HepG2 (cell line): ENCODE measurements around the gene PJA1. TPM values are rescaled to one million over a fixed set of nuclear protein-coding genes. Genes with fewer than 3 reads are reported as not detected.

Source experiments
- ATAC-seq: fragments of 200-7000 bp; cut with Tn5 transposase; 3 replicates; pipeline ENCODE4 v1.9.1; 2020; ENCODE audit warnings: mild to moderate bottlenecking, moderate library complexity
- BruUV-seq: library from RNA; stranded (reverse); fragments of 400-500 nt; replicated peaks from 2 replicates; lab custom pipeline; 2021; lab: Mats Ljungman, UMichigan
- CTCF ChIA-PET: fragments of 300-600 bp; formaldehyde crosslinking; extraction: SDS; loops from one replicate; lab custom pipeline; 2021; ENCODE audit warnings: low total read pairs, inconsistent platforms, low intra/inter-chr PET ratio; lab: Yijun Ruan, JAX
- POLR2A ChIA-PET: fragments of 350-600 bp; sonication (Branson Sonifier 250); formaldehyde crosslinking; loops from one replicate; lab custom pipeline; 2020; ENCODE audit warnings: antibody characterized with exemption, inconsistent platforms; lab: Yijun Ruan, JAX
- DNase-seq: peaks from one replicate; pipeline ENCODE4 v3.0.0-alpha.2; 2015; ENCODE audit warnings: low spot score
- FAIRE-seq: peaks from 3 replicates; lab custom pipeline; 2011; peaks lifted over from hg19 to GRCh38; lab: Jason Lieb, UNC
- H2AFZ ChIP-seq: one replicate; pipeline ENCODE4 v1.6.1; 2011; ENCODE audit warnings: low read length, inconsistent platforms
- H3K27ac ChIP-seq: fragments of 300-600 bp; 3 replicates; pipeline ENCODE4 v1.8.0; 2011; ENCODE audit warnings: mixed run types, mild to moderate bottlenecking, mixed read lengths, low read length, inconsistent platforms; ENCODE audit not compliant: insufficient read depth; ENCODE audit errors: extremely low read length
- H3K27me3 ChIP-seq, 2 experiments: fragments of 200-600 bp in 1 of 2; 2 replicates in 1 of 2; 3 replicates in 1 of 2; pipeline versions ENCODE4 v1.6.0 to v1.8.0; 2011; ENCODE audit warnings: low read length in 2 of 2, mild to moderate bottlenecking in 2 of 2, moderate library complexity in 2 of 2, inconsistent platforms in 1 of 2; ENCODE audit not compliant: insufficient read depth in 2 of 2, control insufficient read depth in 1 of 2
- H3K36me3 ChIP-seq, 2 experiments: fragments of 200-600 bp in 1 of 2; replicated peaks in 1 of 2; 2 replicates in 1 of 2; 3 replicates in 1 of 2; pipeline versions ENCODE4 v1.5.1 to v1.8.0; 2011; ENCODE audit warnings: low read length in 2 of 2, inconsistent platforms in 1 of 2; ENCODE audit not compliant: insufficient read depth in 2 of 2, control insufficient read depth in 1 of 2
- H3K4me1 ChIP-seq: 2 replicates; pipeline ENCODE4 v1.5.1; 2012; ENCODE audit warnings: low read length, inconsistent platforms; ENCODE audit not compliant: insufficient read depth
- H3K4me2 ChIP-seq: 2 replicates; pipeline ENCODE4 v1.6.0; 2011; ENCODE audit warnings: low read depth, low read length, inconsistent platforms
- H3K4me3 ChIP-seq, 3 experiments: fragments of 200-600 bp in 1 of 3; sonication (generic), shearing (Covaris generic) in 1 of 3; replicated peaks in 1 of 3; 2 replicates each; pipeline ENCODE4 v1.5.1; 2011 to 2016; ENCODE audit warnings: low read length in 3 of 3, inconsistent platforms in 2 of 3, low read depth in 2 of 3, mild to moderate bottlenecking in 2 of 3, control low read depth in 1 of 3, mixed read lengths in 1 of 3; ENCODE audit not compliant: insufficient read depth in 1 of 3
- H3K79me2 ChIP-seq: one replicate; pipeline ENCODE4 v1.6.1; 2011; ENCODE audit warnings: low read length, inconsistent platforms; ENCODE audit not compliant: insufficient read depth
- H3K9ac ChIP-seq: 2 replicates; pipeline ENCODE4 v1.6.0; 2011; ENCODE audit warnings: mild to moderate bottlenecking, low read depth, low read length, inconsistent platforms; ENCODE audit not compliant: insufficient read depth
- H3K9me3 ChIP-seq: 2 replicates; pipeline ENCODE4 v1.5.1; 2012; ENCODE audit warnings: mild to moderate bottlenecking, low read length
- H4K20me1 ChIP-seq: 2 replicates; pipeline ENCODE4 v1.6.0; 2011; ENCODE audit warnings: inconsistent platforms, mild to moderate bottlenecking, low read length, moderate library complexity; ENCODE audit not compliant: insufficient read depth
- NPAS2 ChIP-seq: sonication (generic); formaldehyde crosslinking; IDR thresholded peaks from 2 replicates; pipeline ENCODE4 v1.8.0; 2022; ENCODE audit warnings: mild to moderate bottlenecking, missing genetic modification reagents, borderline replicate concordance
- ZBTB21 ChIP-seq: sonication (generic); formaldehyde crosslinking; IDR thresholded peaks from 2 replicates; pipeline ENCODE4 v1.4.0; 2020; ENCODE audit warnings: missing genetic modification reagents
- ZNF136 ChIP-seq: sonication (generic); formaldehyde crosslinking; IDR thresholded peaks from 2 replicates; pipeline ENCODE4 v1.8.1; 2022; ENCODE audit warnings: low read depth, mild to moderate bottlenecking, moderate library complexity, missing genetic modification reagents
- ZNF282 ChIP-seq: fragments of 450-650 bp; IDR thresholded peaks from 2 replicates; pipeline ENCODE4 v1.6.1; 2018; ENCODE audit not compliant: partially characterized antibody
- ZNF672 ChIP-seq: sonication (generic); formaldehyde crosslinking; IDR thresholded peaks from 2 replicates; pipeline ENCODE4 v1.8.1; 2022; ENCODE audit warnings: missing genetic modification reagents
- WGBS: methylation state at CpG from one replicate; pipeline ENCODE4 v1.1.6; 2017; ENCODE audit warnings: low lambda C conversion rate; 5-methylcytosine and 5-hydroxymethylcytosine counted together
- in situ Hi-C: cut with HindIII; loops from 2 replicates; pipeline ENCODE4 v1.10.0; 2017; ENCODE audit warnings: low pct_unique_long_range_greater_than_20kb; ENCODE audit not compliant: extremely low pct_ligation_motif_present
- intact Hi-C: fragments of 100-400 bp; cut with micrococcal nuclease; formaldehyde crosslinking; loops from one replicate; pipeline ENCODE4 v1.10.0; 2022; ENCODE audit not compliant: unreplicated experiment
- polyA plus RNA-seq, 8 experiments: library from polyadenylated mRNA; depleted of rRNA in 3 of 8; stranded (reverse) in 7 of 8; unstranded in 1 of 8; fragments of >200 nt; fragmentation: Illumina TruSeq in 4 of 8; extraction: Trizol in 4 of 8; gene quantifications; 2 replicates each; pipeline versions ENCODE4 v1.2.1 to v1.2.3, GENCODE V29; 2011 to 2016; ENCODE audit warnings: low read depth in 4 of 8, missing spikeins in 1 of 8, mixed read lengths in 1 of 8; ENCODE audit not compliant: insufficient read depth in 1 of 8
- total RNA-seq, 5 experiments: library from RNA; depleted of rRNA; stranded (reverse); fragments of >200 nt; fragmentation: Illumina TruSeq; extraction: Trizol; gene quantifications; 2 replicates each; pipeline ENCODE4 v1.2.3, GENCODE V29; 2016; ENCODE audit warnings: low read depth in 1 of 5
- TF ChIP-seq, protein P1 (sequence below): IDR thresholded peaks from 2 replicates; pipeline ENCODE4 v1.4.0; 2020; ENCODE audit warnings: mild to moderate bottlenecking, missing genetic modification reagents
- TF ChIP-seq, protein P2 (sequence below): sonication (generic); formaldehyde crosslinking; IDR thresholded peaks from 2 replicates; pipeline ENCODE4 v1.4.0; 2020; ENCODE audit warnings: missing genetic modification reagents, borderline replicate concordance
- TF ChIP-seq, protein P3 (sequence below): sonication (generic); formaldehyde crosslinking; IDR thresholded peaks from 2 replicates; pipeline ENCODE4 v1.5.1; 2020; ENCODE audit warnings: missing genetic modification reagents, mild to moderate bottlenecking, borderline replicate concordance
- TF ChIP-seq, protein P4 (sequence below): IDR thresholded peaks from 2 replicates; pipeline ENCODE4 v1.6.1; 2016; ENCODE audit warnings: low read depth, missing genetic modification reagents, missing compliant biosample characterization

Gene PJA1
- total and polyA plus RNA-seq, 2 of the 13 experiments (the other 11 are each of a cell fraction or from before 2014, with no cell fraction given) = 3.6 to 9.6 TPM

DNA sequence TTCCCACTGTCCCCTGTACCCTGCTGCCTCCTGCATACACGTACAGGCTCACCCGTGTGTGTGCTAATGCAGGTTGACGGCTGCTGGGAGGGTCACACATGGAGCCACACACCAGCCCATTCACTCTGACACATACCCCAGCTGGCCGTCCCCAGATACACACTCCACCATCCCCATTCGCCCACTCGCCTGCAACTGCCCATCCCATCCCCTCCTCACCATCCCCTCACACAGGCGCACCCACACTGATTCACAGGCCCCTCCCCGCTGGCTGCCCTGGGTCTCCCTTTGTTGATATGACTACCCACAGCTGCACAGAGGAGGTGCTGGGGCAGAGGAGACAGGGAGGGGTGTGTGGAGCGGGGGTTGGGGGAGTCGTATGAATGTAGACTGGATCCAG, 25.7 kb downstream of the PJA1 start (continued):
- TF ChIP-seq, protein P1, sequence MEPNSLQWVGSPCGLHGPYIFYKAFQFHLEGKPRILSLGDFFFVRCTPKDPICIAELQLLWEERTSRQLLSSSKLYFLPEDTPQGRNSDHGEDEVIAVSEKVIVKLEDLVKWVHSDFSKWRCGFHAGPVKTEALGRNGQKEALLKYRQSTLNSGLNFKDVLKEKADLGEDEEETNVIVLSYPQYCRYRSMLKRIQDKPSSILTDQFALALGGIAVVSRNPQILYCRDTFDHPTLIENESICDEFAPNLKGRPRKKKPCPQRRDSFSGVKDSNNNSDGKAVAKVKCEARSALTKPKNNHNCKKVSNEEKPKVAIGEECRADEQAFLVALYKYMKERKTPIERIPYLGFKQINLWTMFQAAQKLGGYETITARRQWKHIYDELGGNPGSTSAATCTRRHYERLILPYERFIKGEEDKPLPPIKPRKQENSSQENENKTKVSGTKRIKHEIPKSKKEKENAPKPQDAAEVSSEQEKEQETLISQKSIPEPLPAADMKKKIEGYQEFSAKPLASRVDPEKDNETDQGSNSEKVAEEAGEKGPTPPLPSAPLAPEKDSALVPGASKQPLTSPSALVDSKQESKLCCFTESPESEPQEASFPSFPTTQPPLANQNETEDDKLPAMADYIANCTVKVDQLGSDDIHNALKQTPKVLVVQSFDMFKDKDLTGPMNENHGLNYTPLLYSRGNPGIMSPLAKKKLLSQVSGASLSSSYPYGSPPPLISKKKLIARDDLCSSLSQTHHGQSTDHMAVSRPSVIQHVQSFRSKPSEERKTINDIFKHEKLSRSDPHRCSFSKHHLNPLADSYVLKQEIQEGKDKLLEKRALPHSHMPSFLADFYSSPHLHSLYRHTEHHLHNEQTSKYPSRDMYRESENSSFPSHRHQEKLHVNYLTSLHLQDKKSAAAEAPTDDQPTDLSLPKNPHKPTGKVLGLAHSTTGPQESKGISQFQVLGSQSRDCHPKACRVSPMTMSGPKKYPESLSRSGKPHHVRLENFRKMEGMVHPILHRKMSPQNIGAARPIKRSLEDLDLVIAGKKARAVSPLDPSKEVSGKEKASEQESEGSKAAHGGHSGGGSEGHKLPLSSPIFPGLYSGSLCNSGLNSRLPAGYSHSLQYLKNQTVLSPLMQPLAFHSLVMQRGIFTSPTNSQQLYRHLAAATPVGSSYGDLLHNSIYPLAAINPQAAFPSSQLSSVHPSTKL (CRISPR knock-in tag) = no peak
- no peak for TF ChIP-seq ZBTB21 (CRISPR knock-in tag)

DNA sequence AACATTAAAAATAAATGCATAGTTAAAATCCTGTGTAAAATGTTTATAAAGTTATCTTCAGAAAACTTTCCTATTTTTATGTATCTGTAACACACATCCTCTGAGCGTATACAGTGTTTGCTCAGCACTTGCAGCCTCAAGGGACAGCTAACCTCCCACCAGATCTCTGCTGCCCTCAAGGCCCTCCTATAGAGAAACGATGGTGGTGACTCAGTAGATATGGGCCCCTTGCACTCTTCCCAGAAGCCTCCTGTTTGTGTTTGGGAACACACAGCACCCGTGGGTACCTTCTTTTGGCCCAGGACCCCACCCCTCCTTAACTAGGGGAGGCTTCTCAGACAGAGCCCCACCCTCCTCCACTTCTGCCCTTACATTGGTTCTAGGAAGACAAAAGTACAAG, 26.7 kb downstream of the PJA1 start:
- Histone ChIP-seq H3K9ac (no peak overlapping the region), H2AFZ (no peak overlapping the region), H3K4me2 (no peak overlapping the region), H3K4me3 (no peak overlapping the region), H3K27ac (no peak overlapping the region), H3K36me3 (no peaks in the 10 kb centered on the region), H3K9me3 (no peaks in the 10 kb centered on the region), H3K4me1 (no peaks in the 10 kb centered on the region), H4K20me1 (no peaks in the 10 kb centered on the region), H3K27me3 (0 out of 5 replicates have a peak, but pooled peaks cover 0 to 2% of the 10 kb centered on the region in 2 experiments), H3K79me2 (no peaks in the 10 kb centered on the region)
- no TSS peak for BruUV-seq
- POLR2A ChIA-PET = no interaction called here
- ATAC-seq = no peak
- CTCF ChIA-PET = no interaction called here
- FAIRE-seq = no peak
- 0% methylated on average over 2 of the region's 3 CpGs for WGBS
- no peak for DNase-seq
- intact Hi-C loops (no loop called here), in situ Hi-C loops (loop anchor here (10.0 kb wide), 1 partner anchor 76 kb away; no protein-coding TSS in a partner anchor)
- TF ChIP-seq ZNF136 (CRISPR knock-in tag) (no peak), ZNF672 (CRISPR knock-in tag) (no peak), NPAS2 (no peak), ZNF282 (no peak)
- TF ChIP-seq, protein P2, sequence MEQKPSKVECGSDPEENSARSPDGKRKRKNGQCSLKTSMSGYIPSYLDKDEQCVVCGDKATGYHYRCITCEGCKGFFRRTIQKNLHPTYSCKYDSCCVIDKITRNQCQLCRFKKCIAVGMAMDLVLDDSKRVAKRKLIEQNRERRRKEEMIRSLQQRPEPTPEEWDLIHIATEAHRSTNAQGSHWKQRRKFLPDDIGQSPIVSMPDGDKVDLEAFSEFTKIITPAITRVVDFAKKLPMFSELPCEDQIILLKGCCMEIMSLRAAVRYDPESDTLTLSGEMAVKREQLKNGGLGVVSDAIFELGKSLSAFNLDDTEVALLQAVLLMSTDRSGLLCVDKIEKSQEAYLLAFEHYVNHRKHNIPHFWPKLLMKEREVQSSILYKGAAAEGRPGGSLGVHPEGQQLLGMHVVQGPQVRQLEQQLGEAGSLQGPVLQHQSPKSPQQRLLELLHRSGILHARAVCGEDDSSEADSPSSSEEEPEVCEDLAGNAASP (CRISPR knock-in tag) = no peak
- TF ChIP-seq, protein P3, sequence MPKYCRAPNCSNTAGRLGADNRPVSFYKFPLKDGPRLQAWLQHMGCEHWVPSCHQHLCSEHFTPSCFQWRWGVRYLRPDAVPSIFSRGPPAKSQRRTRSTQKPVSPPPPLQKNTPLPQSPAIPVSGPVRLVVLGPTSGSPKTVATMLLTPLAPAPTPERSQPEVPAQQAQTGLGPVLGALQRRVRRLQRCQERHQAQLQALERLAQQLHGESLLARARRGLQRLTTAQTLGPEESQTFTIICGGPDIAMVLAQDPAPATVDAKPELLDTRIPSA (CRISPR knock-in tag) = no peak
- TF ChIP-seq, protein P4, sequence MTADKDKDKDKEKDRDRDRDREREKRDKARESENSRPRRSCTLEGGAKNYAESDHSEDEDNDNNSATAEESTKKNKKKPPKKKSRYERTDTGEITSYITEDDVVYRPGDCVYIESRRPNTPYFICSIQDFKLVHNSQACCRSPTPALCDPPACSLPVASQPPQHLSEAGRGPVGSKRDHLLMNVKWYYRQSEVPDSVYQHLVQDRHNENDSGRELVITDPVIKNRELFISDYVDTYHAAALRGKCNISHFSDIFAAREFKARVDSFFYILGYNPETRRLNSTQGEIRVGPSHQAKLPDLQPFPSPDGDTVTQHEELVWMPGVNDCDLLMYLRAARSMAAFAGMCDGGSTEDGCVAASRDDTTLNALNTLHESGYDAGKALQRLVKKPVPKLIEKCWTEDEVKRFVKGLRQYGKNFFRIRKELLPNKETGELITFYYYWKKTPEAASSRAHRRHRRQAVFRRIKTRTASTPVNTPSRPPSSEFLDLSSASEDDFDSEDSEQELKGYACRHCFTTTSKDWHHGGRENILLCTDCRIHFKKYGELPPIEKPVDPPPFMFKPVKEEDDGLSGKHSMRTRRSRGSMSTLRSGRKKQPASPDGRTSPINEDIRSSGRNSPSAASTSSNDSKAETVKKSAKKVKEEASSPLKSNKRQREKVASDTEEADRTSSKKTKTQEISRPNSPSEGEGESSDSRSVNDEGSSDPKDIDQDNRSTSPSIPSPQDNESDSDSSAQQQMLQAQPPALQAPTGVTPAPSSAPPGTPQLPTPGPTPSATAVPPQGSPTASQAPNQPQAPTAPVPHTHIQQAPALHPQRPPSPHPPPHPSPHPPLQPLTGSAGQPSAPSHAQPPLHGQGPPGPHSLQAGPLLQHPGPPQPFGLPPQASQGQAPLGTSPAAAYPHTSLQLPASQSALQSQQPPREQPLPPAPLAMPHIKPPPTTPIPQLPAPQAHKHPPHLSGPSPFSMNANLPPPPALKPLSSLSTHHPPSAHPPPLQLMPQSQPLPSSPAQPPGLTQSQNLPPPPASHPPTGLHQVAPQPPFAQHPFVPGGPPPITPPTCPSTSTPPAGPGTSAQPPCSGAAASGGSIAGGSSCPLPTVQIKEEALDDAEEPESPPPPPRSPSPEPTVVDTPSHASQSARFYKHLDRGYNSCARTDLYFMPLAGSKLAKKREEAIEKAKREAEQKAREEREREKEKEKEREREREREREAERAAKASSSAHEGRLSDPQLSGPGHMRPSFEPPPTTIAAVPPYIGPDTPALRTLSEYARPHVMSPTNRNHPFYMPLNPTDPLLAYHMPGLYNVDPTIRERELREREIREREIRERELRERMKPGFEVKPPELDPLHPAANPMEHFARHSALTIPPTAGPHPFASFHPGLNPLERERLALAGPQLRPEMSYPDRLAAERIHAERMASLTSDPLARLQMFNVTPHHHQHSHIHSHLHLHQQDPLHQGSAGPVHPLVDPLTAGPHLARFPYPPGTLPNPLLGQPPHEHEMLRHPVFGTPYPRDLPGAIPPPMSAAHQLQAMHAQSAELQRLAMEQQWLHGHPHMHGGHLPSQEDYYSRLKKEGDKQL (CRISPR knock-in tag) = no peak
